HepG2 (cell line): Measurements from ENCODE around the gene HSF4. TPM values are rescaled to one million over a fixed set of nuclear protein-coding genes. Genes with fewer than 3 reads are reported as not detected.

Source experiments
- CERS6 ChIP-seq: sonication (generic); formaldehyde crosslinking; IDR thresholded peaks from 2 replicates; pipeline ENCODE4 v1.5.0; 2020; ENCODE audit warnings: missing genetic modification reagents
- HMG20A ChIP-seq: IDR thresholded peaks from 2 replicates; pipeline ENCODE4 v1.6.1; 2016; ENCODE audit warnings: borderline replicate concordance
- JDP2 ChIP-seq: sonication (generic); formaldehyde crosslinking; IDR thresholded peaks from 2 replicates; pipeline ENCODE4 v1.8.1; 2022; ENCODE audit warnings: missing genetic modification reagents, borderline replicate concordance
- JUNB ChIP-seq: sonication (generic); formaldehyde crosslinking; IDR thresholded peaks from 2 replicates; pipeline ENCODE4 v1.8.0; 2022; ENCODE audit warnings: missing genetic modification reagents, mild to moderate bottlenecking, borderline replicate concordance
- NBN ChIP-seq: fragments of 450-650 bp; conservative IDR thresholded peaks from 2 replicates; pipeline ENCODE4 v1.6.1; 2017
- NR0B2 ChIP-seq: sonication (generic); formaldehyde crosslinking; IDR thresholded peaks from 2 replicates; pipeline ENCODE4 v1.4.0; 2020; ENCODE audit warnings: mild to moderate bottlenecking, missing genetic modification reagents
- PRMT3 ChIP-seq: sonication (generic); formaldehyde crosslinking; IDR thresholded peaks from 2 replicates; pipeline ENCODE4 v1.8.1; 2022; ENCODE audit warnings: low read depth, mild to moderate bottlenecking, moderate library complexity, missing genetic modification reagents, borderline replicate concordance
- RARA ChIP-seq: IDR thresholded peaks from 2 replicates; pipeline ENCODE4 v1.6.1; 2016; ENCODE audit warnings: missing genetic modification reagents, missing compliant biosample characterization
- SP1 ChIP-seq, 2 experiments: fragments of 450-650 bp in 1 of 2; sonication (generic) in 1 of 2; formaldehyde crosslinking in 1 of 2; IDR thresholded peaks; 2 replicates each; pipeline versions ENCODE4 v1.4.0 to v1.6.1; 2016 to 2020; ENCODE audit warnings: missing genetic modification reagents in 1 of 2
- THRA ChIP-seq: sonication (generic); formaldehyde crosslinking; IDR thresholded peaks from 2 replicates; pipeline ENCODE4 v1.4.0; 2020; ENCODE audit warnings: missing genetic modification reagents, borderline replicate concordance
- ZNF225 ChIP-seq: sonication (generic); formaldehyde crosslinking; IDR thresholded peaks from 2 replicates; pipeline ENCODE4 v1.4.0; 2020; ENCODE audit warnings: mild to moderate bottlenecking, missing genetic modification reagents
- ZNF503 ChIP-seq: sonication (generic); formaldehyde crosslinking; IDR thresholded peaks from 2 replicates; pipeline ENCODE4 v1.4.0; 2020; ENCODE audit warnings: missing genetic modification reagents
- ZNF646 ChIP-seq: sonication (generic); formaldehyde crosslinking; IDR thresholded peaks from 2 replicates; pipeline ENCODE4 v1.9.0; 2021; ENCODE audit warnings: mild to moderate bottlenecking, missing genetic modification reagents
- ZNF784 ChIP-seq: sonication (generic); formaldehyde crosslinking; IDR thresholded peaks from 2 replicates; pipeline ENCODE4 v1.5.1; 2020; ENCODE audit warnings: missing genetic modification reagents, mild to moderate bottlenecking, borderline replicate concordance
- polyA plus RNA-seq, 8 experiments: library from polyadenylated mRNA; depleted of rRNA in 3 of 8; stranded (reverse) in 7 of 8; unstranded in 1 of 8; fragments of >200 nt; fragmentation: Illumina TruSeq in 4 of 8; extraction: Trizol in 4 of 8; gene quantifications; 2 replicates each; pipeline versions ENCODE4 v1.2.1 to v1.2.3, GENCODE V29; 2011 to 2016; ENCODE audit warnings: low read depth in 4 of 8, missing spikeins in 1 of 8, mixed read lengths in 1 of 8; ENCODE audit not compliant: insufficient read depth in 1 of 8
- total RNA-seq, 5 experiments: library from RNA; depleted of rRNA; stranded (reverse); fragments of >200 nt; fragmentation: Illumina TruSeq; extraction: Trizol; gene quantifications; 2 replicates each; pipeline ENCODE4 v1.2.3, GENCODE V29; 2016; ENCODE audit warnings: low read depth in 1 of 5

Gene HSF4
- total and polyA plus RNA-seq, 2 of the 13 experiments (the other 11 are each of a cell fraction or from before 2014, with no cell fraction given), result 3.5 to 16.9 TPM

GRCh38 chr16:67170949-67171649 lies 6.6 kb downstream of the HSF4 start (continued):
- TF ChIP-seq ZNF784 (CRISPR knock-in tag), result 0 out of 2 replicates have a peak, but pooled peaks have one; percentile 10
- TF ChIP-seq JDP2 (CRISPR knock-in tag), result no peak
- TF ChIP-seq HMG20A (CRISPR knock-in tag), result no peak
- TF ChIP-seq ZNF646 (CRISPR knock-in tag), result no peak
- TF ChIP-seq RARA (CRISPR knock-in tag), result peak; percentile 14
- no peak for TF ChIP-seq NBN
- TF ChIP-seq CERS6 (CRISPR knock-in tag), result no peak
- no peak for TF ChIP-seq ZNF503 (CRISPR knock-in tag)
- no peak for TF ChIP-seq JUNB (CRISPR knock-in tag)
- no peak for TF ChIP-seq ZNF225 (CRISPR knock-in tag)
- TF ChIP-seq THRA (CRISPR knock-in tag), result 0 out of 2 replicates have a peak, but pooled peaks have one; percentile 1
- 0 out of 2 replicates have a peak, but pooled peaks have one; percentile 13 for TF ChIP-seq NR0B2 (CRISPR knock-in tag)
- TF ChIP-seq SP1 (IDR thresholded peaks at IDR 0.05), result no peak
- TF ChIP-seq SP1 (CRISPR knock-in tag; IDR thresholded peaks at IDR 0.05), result no peak
- TF ChIP-seq PRMT3 (CRISPR knock-in tag), result no peak
